Keratinocyte (primary cell): Measurements from ENCODE around the gene OCLN.

Experiments
- CTCF ChIP-seq, 3 experiments: IDR thresholded peaks in 1 of 3; conservative IDR thresholded peaks in 1 of 3; optimal IDR thresholded peaks in 1 of 3; 2 replicates in 2 of 3; 3 replicates in 1 of 3; pipeline versions ENCODE3 to v1.5.1; 2011; ENCODE audit warnings: low read length in 3 of 3, mild to moderate bottlenecking in 3 of 3, moderate library complexity in 2 of 3, control low read depth in 1 of 3, inconsistent platforms in 1 of 3; ENCODE audit not compliant: insufficient read depth in 2 of 3; ENCODE audit errors: extremely low read depth in 1 of 3
- EZH2 ChIP-seq: IDR thresholded peaks from one replicate; pipeline ENCODE4 v1.6.1; 2012; ENCODE audit warnings: inconsistent platforms, mild to moderate bottlenecking, low read length, moderate library complexity

- TF ChIP-seq CTCF (optimal IDR thresholded peaks at IDR 0.05 in 1 of 3, IDR thresholded peaks at IDR 0.05 in 1 of 3, conservative IDR thresholded peaks at IDR 0.05 in 1 of 3; ENCODE audit: extremely low read depth in 1 of 3, insufficient read depth in 2 of 3, low read length in 3 of 3), result no peak
- TF ChIP-seq EZH2, result no peak
Measured at GRCh38 chr5:69450116-69450515, 42.5 kb upstream of the OCLN start.
